ENCODE results near the gene SCNN1G. TPM values are rescaled to one million over a fixed set of nuclear protein-coding genes. Genes with fewer than 3 reads are reported as not detected.

The SCNN1G gene
- polyA plus RNA-seq, 3 donors: 0.62 to 1.4 TPM; not detected in 1

- WGBS, 3 donors: 60 to 80% (median 77%) methylated on average over 24 of the region's 24 CpGs
- H3K27ac ChIP-seq (ENCODE audit: low read depth, low read length): no peak overlapping the region
Observed at GRCh38 chr16:23186171-23186570, 3.6 kb downstream of the SCNN1G start.

DNA sequence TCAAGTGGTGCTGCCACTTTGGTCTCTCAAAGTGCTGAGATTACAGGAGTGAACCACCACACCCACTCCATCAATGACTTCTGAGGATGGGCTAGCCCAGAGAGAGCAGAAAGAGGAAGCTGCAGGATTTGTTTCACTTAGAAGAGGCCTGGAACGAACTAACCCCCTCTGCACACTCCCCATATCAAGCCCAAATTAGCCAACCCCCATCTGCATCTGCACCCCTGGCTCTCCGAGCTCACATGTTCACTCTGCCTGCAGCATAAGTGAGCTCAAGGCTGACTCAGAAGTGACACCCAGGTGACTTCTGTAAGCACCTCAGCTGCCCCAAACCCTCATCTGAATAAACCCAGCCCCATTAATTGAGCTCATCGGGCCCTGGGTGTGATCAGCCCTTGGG, 4.8 kb downstream of the SCNN1G start:
- 50 to 66% (median 58%) methylated on average over 3 of the region's 3 CpGs for WGBS, 3 donors
- H3K27ac ChIP-seq (ENCODE audit: low read depth, low read length): no peak overlapping the region

DNA sequence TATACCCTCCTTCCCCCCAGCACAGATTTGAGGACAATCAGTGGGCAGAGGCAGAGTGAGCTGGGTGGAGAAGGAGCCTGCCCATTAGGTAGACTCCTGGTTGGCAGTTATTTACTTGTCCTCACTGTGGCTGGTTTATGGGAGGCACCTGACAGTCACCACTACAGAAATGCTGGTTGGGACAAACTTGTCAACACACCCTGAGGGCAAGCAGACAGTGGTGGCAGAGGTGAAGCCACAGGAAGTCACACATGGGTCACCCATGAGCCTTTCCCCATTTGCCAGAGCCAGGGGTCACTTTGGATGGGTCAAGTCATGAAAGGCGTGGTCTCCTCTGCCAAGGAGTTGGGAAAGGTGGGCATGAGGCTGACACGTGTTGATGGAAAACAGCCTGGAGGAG, 6.4 kb downstream of the SCNN1G start:
- WGBS, 3 donors: 77 to 100% (median 79%) methylated on average over 1 to 2 of the region's 2 CpGs
- no peak overlapping the region for H3K27ac ChIP-seq (ENCODE audit: low read depth, low read length)

DNA sequence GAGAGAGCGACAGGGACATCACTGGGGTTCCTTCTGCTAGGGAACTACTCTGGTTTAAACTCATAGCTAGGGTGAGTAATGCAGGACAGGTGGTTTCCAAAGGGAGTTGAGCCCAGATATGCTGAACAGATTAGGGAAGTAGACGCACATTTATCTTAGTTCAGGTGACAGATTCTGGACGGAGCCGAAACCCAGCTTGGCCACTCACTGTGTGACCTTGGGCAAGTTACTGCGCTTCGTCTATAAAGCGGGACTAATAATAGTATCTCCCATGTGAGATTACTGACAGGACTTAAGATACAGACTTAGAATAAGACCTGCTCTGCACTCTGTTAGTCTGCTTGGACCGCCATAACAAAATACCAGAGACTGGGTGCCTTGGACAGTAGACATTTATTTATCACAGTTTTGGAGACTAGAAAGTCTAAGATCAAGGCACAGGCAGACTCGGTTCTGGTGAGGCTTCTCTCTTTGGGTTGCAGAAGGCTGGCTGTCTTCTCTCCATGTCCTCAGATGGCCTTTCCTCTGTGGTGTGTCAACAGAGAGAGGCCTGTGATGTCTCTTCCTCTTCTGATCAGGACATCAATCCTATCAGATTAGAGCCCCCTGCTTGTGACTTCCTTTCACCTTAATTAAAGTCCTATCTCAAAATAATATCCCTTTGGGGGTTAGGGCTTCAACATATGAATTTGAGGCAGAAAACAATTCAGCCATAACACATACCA, 12.1 kb downstream of the SCNN1G start:
- 36 to 66% (median 65%) methylated on average over 9 of the region's 9 CpGs for WGBS, 3 donors
- H3K27ac ChIP-seq (ENCODE audit: low read depth, low read length): no peak overlapping the region

GRCh38 chr16:23195366-23195978, 12.9 kb downstream of the SCNN1G start:
- WGBS, 3 donors: 49 to 57% (median 55%) methylated on average over 3 of the region's 3 CpGs
- H3K27ac ChIP-seq (ENCODE audit: low read depth, low read length): no peak overlapping the region

- H3K27ac ChIP-seq (ENCODE audit: low read depth, low read length): no peak overlapping the region
- 51 to 62% (median 59%) methylated on average over 5 of the region's 5 CpGs for WGBS, 3 donors
Observed at GRCh38 chr16:23196539-23196938, 14.0 kb downstream of the SCNN1G start.

DNA sequence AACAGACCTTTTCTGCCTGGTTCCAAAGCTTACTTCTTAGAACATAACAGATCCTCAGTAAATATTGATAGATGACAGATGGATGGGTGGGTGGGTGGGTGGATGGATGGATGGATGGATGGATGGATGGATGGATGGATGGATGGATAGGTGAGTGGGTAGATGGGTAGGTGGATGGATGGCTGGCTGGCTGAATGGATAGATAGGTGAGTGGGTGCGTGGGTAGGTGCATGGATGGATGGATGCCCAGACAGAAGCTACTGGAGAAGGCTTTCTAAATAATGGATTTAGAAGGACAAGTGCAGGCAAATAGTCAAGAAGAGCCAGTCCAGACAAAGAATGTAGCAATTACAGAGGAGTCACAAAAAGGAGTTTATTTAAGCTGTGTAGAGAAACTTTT, 19.6 kb downstream of the SCNN1G start:
- no peak overlapping the region for H3K27ac ChIP-seq (ENCODE audit: low read depth, low read length)
- WGBS, 3 donors: 81 to 89% (median 89%) methylated on average over 1 of the region's 1 CpG

GRCh38 chr16:23206986-23207385, 24.4 kb downstream of the SCNN1G start:
- no peak overlapping the region for H3K27ac ChIP-seq (ENCODE audit: low read depth, low read length)
- 61 to 76% (median 74%) methylated on average over 7 of the region's 7 CpGs for WGBS, 3 donors

- no peak overlapping the region for H3K27ac ChIP-seq (ENCODE audit: low read depth, low read length)
- WGBS, 3 donors: 38 to 61% (median 53%) methylated on average over 3 of the region's 3 CpGs
Observed at GRCh38 chr16:23207485-23207884, 24.9 kb downstream of the SCNN1G start.

- no peak overlapping the region for H3K27ac ChIP-seq (ENCODE audit: low read depth, low read length)
- 80 to 88% (median 85%) methylated on average over 9 of the region's 9 CpGs for WGBS, 3 donors
Observed at GRCh38 chr16:23209606-23210005, 27.1 kb downstream of the SCNN1G start.

DNA sequence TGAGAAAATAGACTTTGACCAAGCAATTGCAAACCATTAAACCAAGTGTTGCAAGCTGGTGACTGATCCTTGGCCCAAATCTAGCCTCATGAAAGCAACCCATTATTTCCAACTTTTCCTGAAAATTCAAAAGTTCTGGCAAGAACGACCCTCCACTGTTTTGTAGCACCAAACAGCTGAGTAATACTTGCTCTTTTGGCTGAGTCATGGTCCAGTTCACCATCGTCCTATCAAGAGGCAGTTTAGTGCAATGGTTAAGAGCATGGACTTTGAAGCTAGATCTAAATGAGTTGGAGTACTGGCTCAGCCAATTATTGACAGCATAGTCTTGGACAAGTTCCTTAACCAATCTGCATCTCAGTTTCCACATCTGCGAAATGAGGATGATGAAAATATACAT, 31.3 kb downstream of the SCNN1G start:
- WGBS, 3 donors: 68 to 74% (median 72%) methylated on average over 3 of the region's 3 CpGs
- no peak overlapping the region for H3K27ac ChIP-seq (ENCODE audit: low read depth, low read length)

- no peak overlapping the region for H3K27ac ChIP-seq (ENCODE audit: low read depth, low read length)
- WGBS, 3 donors: 69 to 79% (median 72%) methylated on average over 7 of the region's 7 CpGs
Observed at GRCh38 chr16:23214796-23215195, 32.3 kb downstream of the SCNN1G start.

GRCh38 chr16:23215435-23215834, 32.9 kb downstream of the SCNN1G start:
- H3K27ac ChIP-seq (ENCODE audit: low read depth, low read length): no peak overlapping the region
- WGBS, 3 donors: 87 to 92% (median 88%) methylated on average over 10 of the region's 10 CpGs

DNA sequence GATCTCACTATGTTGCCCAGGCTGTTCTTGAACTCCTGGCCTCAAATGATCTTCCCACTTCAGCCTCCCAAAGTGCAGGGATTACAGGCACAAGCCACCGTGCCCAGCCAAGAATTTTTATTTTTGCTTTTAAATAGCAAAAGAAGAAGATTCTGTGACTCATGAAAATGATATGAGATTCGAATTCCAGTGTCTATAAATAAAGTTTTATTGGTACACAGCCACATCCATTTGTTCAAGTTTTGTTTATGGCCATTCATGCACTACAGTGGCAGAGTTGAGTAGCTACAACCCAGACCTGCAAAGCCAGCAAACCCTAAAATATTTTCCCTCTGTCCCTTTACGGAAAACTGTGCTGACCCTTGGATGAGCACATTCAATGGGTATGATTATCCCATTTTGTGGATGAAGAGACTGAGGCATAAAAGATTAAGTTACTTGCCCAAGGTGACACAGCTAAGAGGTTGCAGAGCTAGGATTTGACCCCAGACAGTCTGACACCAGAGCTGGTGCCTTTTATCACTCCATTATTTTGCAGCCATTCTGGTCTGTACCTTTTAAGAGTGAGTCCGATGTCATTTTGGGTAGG, 34.2 kb downstream of the SCNN1G start:
- no peak overlapping the region for H3K27ac ChIP-seq (ENCODE audit: low read depth, low read length)
- 75 to 83% (median 82%) methylated on average over 4 of the region's 4 CpGs for WGBS, 3 donors

DNA sequence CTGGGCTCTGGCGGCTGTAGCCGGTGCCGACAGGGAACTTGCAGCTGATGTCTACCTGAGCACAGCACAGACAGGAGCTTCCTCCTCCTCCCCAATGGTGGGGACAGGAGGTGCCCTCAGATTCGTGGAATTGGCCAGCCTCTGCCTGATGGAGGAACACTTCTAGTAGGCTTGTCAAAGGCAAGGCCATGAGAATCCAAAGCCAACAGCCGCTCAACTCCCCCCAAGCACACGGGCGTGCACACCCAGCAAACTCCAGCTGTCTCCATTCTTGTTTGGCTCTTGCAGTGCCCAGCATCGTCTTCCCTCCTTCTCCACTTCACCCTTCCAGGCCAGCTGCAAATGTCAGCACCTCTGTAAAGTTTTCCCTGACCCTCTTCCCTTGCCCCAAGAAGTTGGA, 35.1 kb downstream of the SCNN1G start:
- H3K27ac ChIP-seq (ENCODE audit: low read depth, low read length): no peak overlapping the region
- WGBS, 3 donors: 60 to 81% (median 70%) methylated on average over 8 of the region's 8 CpGs

DNA sequence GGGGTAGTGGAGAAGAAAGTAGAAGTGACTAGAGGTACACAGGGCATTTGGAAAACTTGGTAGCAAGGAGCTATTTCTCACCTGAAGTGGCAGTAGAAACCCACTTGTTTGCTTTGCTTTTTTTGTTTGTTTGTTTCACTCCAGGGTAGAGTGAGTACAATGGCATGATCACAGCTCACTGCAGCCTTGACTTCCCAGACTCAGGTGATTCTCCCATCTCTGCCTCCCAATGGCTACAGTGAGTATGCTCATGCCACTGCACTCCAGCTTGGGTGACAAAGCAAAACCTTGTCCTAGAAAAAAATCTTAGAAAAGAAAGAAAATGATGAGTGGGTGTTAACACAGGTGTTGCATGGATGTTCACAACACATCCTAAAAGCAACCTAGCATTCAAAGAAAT, 40.4 kb downstream of the SCNN1G start:
- H3K27ac ChIP-seq (ENCODE audit: low read depth, low read length): no peak overlapping the region

DNA sequence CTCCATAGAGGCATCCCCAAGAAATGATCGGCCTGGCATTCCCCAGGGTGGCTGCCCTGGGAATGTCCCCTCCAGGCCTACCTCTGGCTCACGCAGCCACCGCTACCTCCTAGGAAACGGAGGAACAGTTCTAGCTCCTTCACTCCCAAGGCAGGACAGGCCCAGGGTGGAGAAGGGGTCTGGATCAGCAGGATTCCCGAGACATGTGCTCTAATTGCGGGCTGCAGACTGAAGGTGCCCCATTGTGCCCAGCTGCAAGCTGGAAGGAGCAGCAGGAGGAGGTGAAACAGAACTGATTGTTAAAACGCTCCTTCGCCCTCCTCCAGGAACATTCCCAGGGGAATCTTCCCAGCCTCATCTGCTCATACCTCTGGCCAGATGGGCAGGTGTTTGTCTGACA, 40.8 kb downstream of the SCNN1G start:
- no peak overlapping the region for H3K27ac ChIP-seq (ENCODE audit: low read depth, low read length)
- 67 to 81% (median 80%) methylated on average over 8 of the region's 8 CpGs for WGBS, 3 donors

DNA sequence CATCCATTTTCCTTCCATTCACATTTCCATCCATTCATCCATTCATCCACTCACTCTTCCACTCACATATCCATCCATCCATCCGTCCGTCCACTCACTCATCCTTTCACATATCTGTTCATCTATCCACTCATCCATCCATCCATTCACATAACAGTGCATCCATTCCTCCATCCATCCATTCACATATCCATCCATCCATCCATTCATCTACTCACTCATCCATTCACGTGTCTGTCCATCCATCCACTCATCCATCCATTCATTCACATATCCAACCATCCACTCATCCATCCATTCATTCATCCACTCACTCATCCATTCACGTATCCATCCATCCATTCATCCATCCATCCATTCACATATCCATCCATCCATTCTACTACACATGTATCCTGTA, 42.6 kb downstream of the SCNN1G start:
- WGBS, 3 donors: 73 to 85% (median 84%) methylated on average over 4 of the region's 4 CpGs
- H3K27ac ChIP-seq (ENCODE audit: low read depth, low read length): no peak overlapping the region

GRCh38 chr16:23225634-23226033, 43.1 kb downstream of the SCNN1G start:
- H3K27ac ChIP-seq (ENCODE audit: low read depth, low read length): no peak overlapping the region

DNA sequence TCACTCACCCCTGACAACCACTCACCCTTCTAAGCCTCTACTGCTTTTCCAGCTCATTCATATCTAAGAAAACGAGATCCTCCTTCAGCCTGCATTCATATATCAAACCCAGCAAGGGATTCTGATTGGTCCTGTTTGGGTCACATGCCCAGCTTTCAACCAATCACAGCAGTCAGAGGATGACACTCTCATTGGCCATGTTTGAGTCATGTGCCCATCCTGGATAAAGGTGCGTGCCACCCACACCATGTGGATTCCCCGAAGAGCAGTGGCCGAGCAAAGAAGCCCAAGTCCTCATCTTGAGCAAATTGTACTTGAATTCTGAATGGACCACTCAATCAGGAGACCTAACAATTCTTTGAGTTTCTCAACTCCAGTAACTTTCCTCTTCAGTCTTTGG, 45.0 kb downstream of the SCNN1G start:
- 55 to 60% (median 59%) methylated on average over 4 of the region's 4 CpGs for WGBS, 3 donors
- H3K27ac ChIP-seq (ENCODE audit: low read depth, low read length): no peak overlapping the region
